ENCODE results near the gene UBE2N. TPM values are rescaled to one million over a fixed set of nuclear protein-coding genes. Genes with fewer than 3 reads are reported as not detected.

UBE2N gene
- total RNA-seq, 1 donor from 2014 or later, result 115 TPM

GRCh38 chr12:93363841-93364297 lies 77.9 kb downstream of the UBE2N start:
- Mint-ChIP-seq H3K4me3 (ENCODE audit: unreplicated experiment) (no peak overlapping the region), H3K27me3 (ENCODE audit: unreplicated experiment) (no peaks in the 10 kb centered on the region), H3K36me3 (ENCODE audit: unreplicated experiment) (no peaks in the 10 kb centered on the region), H3K4me1 (ENCODE audit: low read depth, unreplicated experiment) (no peaks in the 10 kb centered on the region), H3K27ac (ENCODE audit: unreplicated experiment) (no peak overlapping the region), H3K9me3 (ENCODE audit: unreplicated experiment) (peaks cover 1% of the 10 kb centered on the region)
- TF ChIP-seq CTCF (IDR thresholded peaks at IDR 0.05; ENCODE audit: partially characterized antibody, unreplicated experiment), result no peak
- DNase-seq, result no peak

GRCh38 chr12:93361151-93361919 lies 80.4 kb downstream of the UBE2N start:
- Mint-ChIP-seq H3K9me3 (ENCODE audit: unreplicated experiment) (peaks cover 1% of the 10 kb centered on the region), H3K27ac (ENCODE audit: unreplicated experiment) (no peak overlapping the region), H3K4me3 (ENCODE audit: unreplicated experiment) (no peak overlapping the region), H3K4me1 (ENCODE audit: low read depth, unreplicated experiment) (no peaks in the 10 kb centered on the region), H3K36me3 (ENCODE audit: unreplicated experiment) (no peaks in the 10 kb centered on the region), H3K27me3 (ENCODE audit: unreplicated experiment) (no peaks in the 10 kb centered on the region)
- TF ChIP-seq CTCF (IDR thresholded peaks at IDR 0.05; ENCODE audit: partially characterized antibody, unreplicated experiment), result no peak
- DNase-seq, result no peak

- Mint-ChIP-seq H3K9me3 (ENCODE audit: unreplicated experiment) (peaks cover 1% of the 10 kb centered on the region), H3K27me3 (ENCODE audit: unreplicated experiment) (no peaks in the 10 kb centered on the region), H3K27ac (ENCODE audit: unreplicated experiment) (no peak overlapping the region), H3K4me3 (ENCODE audit: unreplicated experiment) (no peak overlapping the region), H3K36me3 (ENCODE audit: unreplicated experiment) (no peaks in the 10 kb centered on the region), H3K4me1 (ENCODE audit: low read depth, unreplicated experiment) (no peaks in the 10 kb centered on the region)
- DNase-seq, result no peak
- no peak for TF ChIP-seq CTCF (IDR thresholded peaks at IDR 0.05; ENCODE audit: partially characterized antibody, unreplicated experiment)
Measured at GRCh38 chr12:93360688-93361087, 81.1 kb downstream of the UBE2N start.

GRCh38 chr12:93358821-93359220 lies 82.9 kb downstream of the UBE2N start:
- H3K9me3 Mint-ChIP-seq (ENCODE audit: unreplicated experiment), result peaks cover 1% of the 10 kb centered on the region
- H3K27me3 Mint-ChIP-seq (ENCODE audit: unreplicated experiment), result no peaks in the 10 kb centered on the region
- H3K36me3 Mint-ChIP-seq (ENCODE audit: unreplicated experiment), result no peaks in the 10 kb centered on the region
- H3K4me3 Mint-ChIP-seq (ENCODE audit: unreplicated experiment), result no peak overlapping the region
- TF ChIP-seq CTCF (IDR thresholded peaks at IDR 0.05; ENCODE audit: partially characterized antibody, unreplicated experiment), result no peak
- H3K27ac Mint-ChIP-seq (ENCODE audit: unreplicated experiment), result no peak overlapping the region
- no peak for DNase-seq
- no peaks in the 10 kb centered on the region for H3K4me1 Mint-ChIP-seq (ENCODE audit: low read depth, unreplicated experiment)

GRCh38 chr12:93358058-93358457 lies 83.7 kb downstream of the UBE2N start:
- TF ChIP-seq CTCF (IDR thresholded peaks at IDR 0.05; ENCODE audit: partially characterized antibody, unreplicated experiment), result no peak
- H3K4me1 Mint-ChIP-seq (ENCODE audit: low read depth, unreplicated experiment), result no peaks in the 10 kb centered on the region
- H3K4me3 Mint-ChIP-seq (ENCODE audit: unreplicated experiment), result no peak overlapping the region
- no peaks in the 10 kb centered on the region for H3K36me3 Mint-ChIP-seq (ENCODE audit: unreplicated experiment)
- no peak overlapping the region for H3K27ac Mint-ChIP-seq (ENCODE audit: unreplicated experiment)
- no peaks in the 10 kb centered on the region for H3K27me3 Mint-ChIP-seq (ENCODE audit: unreplicated experiment)
- no peak for DNase-seq
- peaks cover 1% of the 10 kb centered on the region for H3K9me3 Mint-ChIP-seq (ENCODE audit: unreplicated experiment)
